Neural progenitor cell (in vitro differentiated cells): ENCODE results near the gene CLIP2.

Experiments
- EZH2 ChIP-seq: fragments of 200-600 bp; sonication (generic); IDR thresholded peaks from 2 replicates; pipeline ENCODE4 v1.6.1; 2017; ENCODE audit warnings: antibody characterized with exemption, mild to moderate bottlenecking, moderate library complexity
- EZH2phosphoT487 ChIP-seq: fragments of 200-600 bp; sonication (generic); IDR thresholded peaks from 2 replicates; pipeline ENCODE4 v1.6.1; 2017; ENCODE audit warnings: antibody characterized with exemption
- TF ChIP-seq, protein P1 (sequence below): fragments of 200-600 bp; sonication (generic); IDR thresholded peaks from 2 replicates; pipeline ENCODE4 v1.5.1; 2017; ENCODE audit warnings: antibody characterized with exemption, mild to moderate bottlenecking

DNA sequence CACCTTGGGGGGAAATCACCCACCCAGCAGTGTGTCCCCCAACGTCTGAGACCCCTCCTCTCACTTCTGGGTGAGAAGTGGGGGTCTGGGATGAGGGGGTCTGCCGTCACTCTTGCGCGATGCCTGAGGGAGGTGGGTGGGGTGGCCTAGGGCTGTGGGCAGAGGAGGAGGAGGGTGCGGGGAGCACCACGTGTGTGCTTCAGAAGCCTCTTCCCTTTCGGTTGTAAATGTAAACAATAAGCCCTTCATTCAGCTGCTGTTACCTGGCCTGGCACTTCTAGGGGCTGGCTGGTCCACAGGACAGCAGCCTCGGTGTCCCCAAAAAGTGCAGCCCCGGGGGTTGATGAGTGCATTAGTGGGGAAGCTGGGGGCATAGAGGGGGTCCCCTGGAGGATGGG, 1.3 kb downstream of the CLIP2 start:
- TF ChIP-seq, protein P1, sequence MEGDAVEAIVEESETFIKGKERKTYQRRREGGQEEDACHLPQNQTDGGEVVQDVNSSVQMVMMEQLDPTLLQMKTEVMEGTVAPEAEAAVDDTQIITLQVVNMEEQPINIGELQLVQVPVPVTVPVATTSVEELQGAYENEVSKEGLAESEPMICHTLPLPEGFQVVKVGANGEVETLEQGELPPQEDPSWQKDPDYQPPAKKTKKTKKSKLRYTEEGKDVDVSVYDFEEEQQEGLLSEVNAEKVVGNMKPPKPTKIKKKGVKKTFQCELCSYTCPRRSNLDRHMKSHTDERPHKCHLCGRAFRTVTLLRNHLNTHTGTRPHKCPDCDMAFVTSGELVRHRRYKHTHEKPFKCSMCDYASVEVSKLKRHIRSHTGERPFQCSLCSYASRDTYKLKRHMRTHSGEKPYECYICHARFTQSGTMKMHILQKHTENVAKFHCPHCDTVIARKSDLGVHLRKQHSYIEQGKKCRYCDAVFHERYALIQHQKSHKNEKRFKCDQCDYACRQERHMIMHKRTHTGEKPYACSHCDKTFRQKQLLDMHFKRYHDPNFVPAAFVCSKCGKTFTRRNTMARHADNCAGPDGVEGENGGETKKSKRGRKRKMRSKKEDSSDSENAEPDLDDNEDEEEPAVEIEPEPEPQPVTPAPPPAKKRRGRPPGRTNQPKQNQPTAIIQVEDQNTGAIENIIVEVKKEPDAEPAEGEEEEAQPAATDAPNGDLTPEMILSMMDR: no peak
- TF ChIP-seq EZH2 (no peak), EZH2phosphoT487 (no peak)
